GM19043 (cell line): ENCODE results near the gene MROH8.
A peak's percentile ranks its signal among the peaks of the same experiment; 100 is the strongest.

ENCODE experiments used
- ATAC-seq: cut with Tn5 transposase; IDR thresholded peaks from one replicate; pipeline ENCODE4 v1.9.1; 2021; ENCODE audit warnings: low read depth; ENCODE audit not compliant: unreplicated experiment

The MROH8 gene

DNA sequence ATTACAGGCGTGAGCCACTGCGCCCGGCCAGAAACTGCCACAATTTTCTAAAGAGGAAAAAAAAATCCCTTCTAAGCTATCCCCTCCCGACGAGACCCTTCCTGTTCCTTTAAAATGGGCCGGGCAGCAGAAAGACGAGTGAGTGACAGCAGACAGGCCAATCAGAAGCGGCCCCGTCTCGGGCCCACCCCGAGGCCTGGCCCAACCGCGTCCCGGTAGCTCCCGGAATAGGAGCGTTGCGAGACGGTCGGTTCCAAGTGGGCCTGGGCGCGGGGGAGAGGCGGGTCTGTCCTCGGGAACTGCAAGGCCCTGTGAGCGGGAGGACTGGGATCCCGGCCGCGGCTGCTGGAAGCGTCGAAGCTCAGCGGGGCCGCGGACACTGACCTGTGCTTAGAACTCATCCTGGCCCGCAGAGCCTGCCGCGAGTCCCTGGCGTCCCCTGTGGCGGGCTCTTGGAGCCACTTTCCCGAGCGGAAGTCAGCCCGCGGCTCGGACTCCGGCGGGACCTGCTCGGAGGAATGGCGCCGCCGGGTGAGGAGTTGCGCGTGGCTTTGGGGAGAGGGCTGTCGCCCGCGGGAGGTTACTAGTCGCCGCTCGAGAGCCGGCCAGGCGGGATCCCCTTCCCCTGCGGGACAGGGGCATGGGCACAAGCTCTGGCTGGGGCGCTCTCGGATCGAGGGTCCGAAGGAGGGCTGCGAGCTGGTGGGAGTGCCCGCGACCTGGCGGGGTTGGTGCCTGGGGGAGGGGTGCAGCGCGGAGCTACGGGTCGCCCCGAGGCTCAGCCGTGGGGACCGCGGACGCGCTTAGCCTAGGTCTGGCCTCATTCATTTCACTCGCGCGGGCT, at the start of gene MROH8, which contains the start of gene RPN2:
TSS of gene MROH8 (minus strand) at position 710 of the 844 bp plus-strand sequence.
TSS of gene RPN2 (plus strand) at position 492 of the 844 bp plus-strand sequence. CDS start at position 519, 27 bp downstream.
- peak; percentile 84 for ATAC-seq

- no peak for ATAC-seq
Observed at GRCh38 chr20:37228656-37229055, 49.3 kb upstream of the MROH8 start.

GRCh38 chr20:37228082-37228481, 48.7 kb upstream of the MROH8 start:
- ATAC-seq: no peak

DNA sequence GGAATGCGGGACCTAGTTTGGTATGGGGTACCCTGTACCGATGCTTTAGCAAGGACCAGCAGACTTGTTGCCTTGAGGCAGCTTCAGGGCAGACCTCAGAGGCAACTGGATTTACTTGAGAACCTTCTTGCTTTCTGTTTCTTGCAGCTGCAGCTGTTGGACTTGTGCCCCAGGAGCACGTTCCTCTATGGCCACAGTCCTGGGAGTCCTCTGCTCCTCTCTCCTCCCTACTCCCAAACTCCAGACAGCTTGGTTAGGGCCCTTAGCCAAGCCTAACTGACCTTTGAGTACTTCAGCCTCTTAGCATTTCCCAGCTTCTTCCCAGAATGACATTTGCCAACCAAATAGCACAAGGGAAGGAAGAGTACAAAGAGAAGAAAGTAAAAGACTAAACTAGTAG, 47.5 kb upstream of the MROH8 start:
- ATAC-seq: no peak

DNA sequence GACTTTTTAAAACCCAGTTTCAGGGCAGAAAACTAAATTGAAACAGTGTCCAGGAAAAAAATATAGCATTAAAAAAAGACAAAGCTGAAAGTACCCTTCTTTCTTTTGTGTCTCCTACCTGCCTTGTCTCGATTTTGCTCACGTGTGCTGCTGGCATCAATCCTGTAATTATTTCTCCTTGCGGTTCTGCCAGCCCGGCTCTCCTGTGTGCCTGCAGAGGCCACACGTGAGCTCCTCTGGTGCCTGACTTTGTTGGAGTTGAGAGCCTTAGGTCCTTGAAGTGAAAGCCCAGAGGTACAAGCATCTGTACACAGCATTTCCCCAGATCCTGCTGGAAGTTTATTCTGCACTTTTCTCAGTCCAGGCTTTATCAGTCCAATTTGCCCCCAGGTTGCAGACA, 45.8 kb upstream of the MROH8 start:
- no peak for ATAC-seq

DNA sequence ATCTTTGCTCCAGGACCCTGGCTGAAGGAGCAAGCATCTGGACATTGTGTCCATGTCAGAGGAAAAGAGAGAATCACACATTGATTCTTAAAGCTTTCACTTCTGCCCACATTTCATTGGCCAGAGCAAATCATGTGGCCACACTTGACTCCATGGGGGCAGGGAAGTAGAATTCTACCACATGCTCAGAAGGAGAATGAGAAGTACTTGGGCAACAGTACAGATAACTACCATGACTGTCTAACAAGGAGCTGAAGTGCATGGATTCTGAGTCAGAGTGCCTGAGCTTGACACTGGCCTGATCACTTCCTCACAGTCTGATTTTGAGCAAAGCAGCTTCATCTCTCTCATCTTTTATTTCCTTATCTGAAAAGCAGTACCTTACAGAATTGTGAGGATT, 43.7 kb upstream of the MROH8 start:
- no peak for ATAC-seq

DNA sequence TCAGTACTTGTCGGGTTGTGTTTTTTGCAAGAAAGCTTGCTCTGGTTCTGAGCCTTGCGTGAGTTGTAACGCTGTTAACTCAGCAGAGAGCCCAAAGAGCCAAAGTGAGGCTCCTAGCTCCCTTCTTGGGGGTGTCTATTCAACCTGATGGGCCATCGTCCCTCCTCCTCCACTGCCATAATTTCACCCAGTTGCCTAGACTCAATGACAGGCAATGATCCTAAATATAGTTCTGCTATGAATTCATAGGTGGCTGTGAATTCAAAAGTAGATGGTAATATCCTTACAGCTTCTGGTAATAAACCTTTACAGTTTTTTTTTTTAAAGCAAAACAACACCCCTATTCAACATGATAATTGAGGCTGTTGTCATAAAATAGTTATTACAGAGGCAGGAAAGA, 42.7 kb upstream of the MROH8 start:
- ATAC-seq: no peak

DNA sequence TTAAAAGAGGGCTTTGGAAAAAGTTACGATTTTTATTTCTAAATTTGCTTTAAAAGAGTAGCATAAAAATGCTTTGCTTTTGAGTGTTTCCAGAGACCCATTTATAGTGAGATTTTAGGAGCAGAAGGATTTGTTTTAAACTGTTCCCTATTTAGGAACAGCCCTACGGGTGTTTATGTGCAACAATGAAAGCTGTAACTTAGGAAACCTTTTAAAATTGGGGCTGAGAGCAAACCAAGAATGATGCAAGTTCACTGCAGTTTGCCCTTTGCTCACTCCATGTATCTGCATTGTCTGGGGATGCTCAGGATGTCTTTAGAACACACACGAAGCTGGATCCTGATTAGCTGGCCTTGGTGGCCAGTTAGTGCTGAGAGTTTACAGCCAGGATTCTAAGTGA, 41.4 kb upstream of the MROH8 start:
- ATAC-seq: no peak

- ATAC-seq: no peak
Observed at GRCh38 chr20:37219751-37220668, 40.7 kb upstream of the MROH8 start.

GRCh38 chr20:37218976-37219375, 39.6 kb upstream of the MROH8 start:
- no peak for ATAC-seq

DNA sequence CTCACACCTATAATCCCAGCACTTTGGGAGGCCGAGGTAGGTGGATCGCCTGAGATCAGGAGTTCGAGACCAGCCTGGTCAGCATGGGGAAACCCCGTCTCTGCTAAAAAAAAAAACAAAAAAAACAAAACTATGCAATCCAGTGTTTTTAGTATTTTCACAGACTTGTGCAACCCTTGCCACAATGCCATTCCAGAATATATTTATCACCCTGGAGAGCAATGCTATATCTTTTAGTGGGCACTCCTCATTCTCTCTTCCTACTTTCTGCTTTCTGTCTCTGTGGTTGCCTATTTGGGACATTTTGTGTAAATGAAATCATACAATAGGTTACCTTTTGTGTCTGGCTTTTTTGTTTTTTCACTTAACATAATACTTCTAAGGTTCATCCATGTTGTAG, 39.1 kb upstream of the MROH8 start:
- ATAC-seq: no peak

GRCh38 chr20:37209661-37210314, 30.4 kb upstream of the MROH8 start:
- no peak for ATAC-seq

DNA sequence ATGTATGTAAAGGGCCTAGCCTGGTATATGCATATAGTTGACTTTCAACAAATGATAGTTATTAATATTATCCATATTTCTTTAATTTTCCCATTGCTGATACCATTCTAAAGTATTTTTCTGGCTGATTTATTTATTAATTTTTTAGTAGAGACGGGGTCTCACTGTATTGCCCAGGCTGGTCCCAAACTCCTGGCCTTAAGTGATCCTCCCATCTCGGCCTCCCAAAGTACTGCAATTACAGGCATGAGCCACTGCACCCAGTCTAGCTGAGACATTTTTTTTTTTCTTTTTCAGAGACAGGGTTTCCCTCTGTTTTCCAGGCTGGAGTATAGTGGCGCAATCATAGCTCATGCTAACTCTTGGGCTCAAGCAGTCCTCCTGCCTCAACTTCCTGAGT, 29.8 kb upstream of the MROH8 start:
- no peak for ATAC-seq

DNA sequence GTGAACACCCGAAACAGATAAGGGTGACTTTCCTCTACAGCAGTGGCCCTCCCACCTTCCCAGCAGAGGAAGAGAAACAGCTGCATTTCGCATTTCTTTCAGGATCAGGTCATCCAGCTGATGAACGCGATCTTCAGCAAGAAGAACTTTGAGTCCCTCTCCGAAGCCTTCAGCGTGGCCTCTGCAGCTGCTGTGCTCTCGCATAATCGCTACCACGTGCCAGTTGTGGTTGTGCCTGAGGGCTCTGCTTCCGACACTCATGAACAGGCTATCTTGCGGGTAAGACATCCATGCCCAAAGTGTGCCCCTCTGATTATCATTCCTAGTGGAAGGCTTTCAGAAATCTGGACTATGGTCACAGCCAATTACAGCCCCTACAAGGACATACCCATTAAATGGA, 27.8 kb upstream of the MROH8 start:
- ATAC-seq: no peak

DNA sequence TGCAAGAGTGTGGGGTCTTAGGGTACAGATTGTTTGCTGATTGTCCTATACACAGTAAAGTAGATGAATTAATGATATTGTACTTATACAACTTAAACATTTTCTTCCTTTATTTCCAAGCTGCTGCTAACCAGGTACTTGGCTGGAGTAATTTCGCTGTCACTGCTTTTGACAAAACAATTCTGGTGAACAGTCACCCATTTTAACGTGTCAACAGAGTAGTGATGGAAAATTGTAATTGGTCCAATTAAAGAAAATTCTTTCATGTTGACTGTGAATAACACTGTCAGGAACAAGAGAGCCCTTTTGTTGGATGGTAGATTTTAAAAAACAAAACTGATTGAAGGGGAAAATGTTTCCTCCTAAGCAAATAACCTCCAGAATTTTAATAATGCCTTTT, 26.4 kb upstream of the MROH8 start:
- ATAC-seq: no peak

- no peak for ATAC-seq
Observed at GRCh38 chr20:37205130-37205529, 25.8 kb upstream of the MROH8 start.

GRCh38 chr20:37204056-37204455, 24.7 kb upstream of the MROH8 start:
- no peak for ATAC-seq

GRCh38 chr20:37202267-37202943, 23.1 kb upstream of the MROH8 start:
- ATAC-seq: no peak

GRCh38 chr20:37201827-37202162, 22.4 kb upstream of the MROH8 start:
- no peak for ATAC-seq
